Upper lobe of left lung (tissue), 6 donors: Measurements from ENCODE around the gene CAPN3. TPM values are rescaled to one million over a fixed set of nuclear protein-coding genes. Genes with fewer than 3 reads are reported as not detected.

ENCODE experiments used
- ATAC-seq, 2 donors: fragments of 200-7000 bp; cut with Tn5 transposase; one replicate each; pipeline ENCODE4 v1.9.1; 2022; ENCODE audit warnings: mild to moderate bottlenecking in 2 of 2, moderate library complexity in 2 of 2; ENCODE audit not compliant: low FRiP score in 2 of 2
- DNase-seq, 2 donors: peaks; one replicate each; pipeline ENCODE4 v3.0.0-alpha.2; 2019 to 2020
- H3K27ac ChIP-seq, 4 donors: fragments of 200-600 bp; sonication (generic); one replicate each; pipeline ENCODE4 v1.5.1; 2016 to 2019
- H3K27me3 ChIP-seq, 4 donors: fragments of 200-600 bp; sonication (generic); one replicate each; pipeline ENCODE4 v1.5.1; 2017 to 2019
- H3K36me3 ChIP-seq, 4 donors: fragments of 200-600 bp; sonication (generic); one replicate each; pipeline ENCODE4 v1.5.1; 2016 to 2019
- H3K4me1 ChIP-seq, 4 donors: fragments of 200-600 bp; sonication (generic); one replicate each; pipeline ENCODE4 v1.5.1; 2018 to 2019
- H3K4me3 ChIP-seq, 4 donors: fragments of 200-600 bp; sonication (generic); one replicate each; pipeline ENCODE4 v1.5.1; 2017 to 2019; ENCODE audit warnings: mild to moderate bottlenecking in 2 of 4, moderate library complexity in 1 of 4
- H3K9me3 ChIP-seq, 4 donors: fragments of 200-600 bp; sonication (generic); one replicate each; pipeline ENCODE4 v1.5.1; 2018 to 2019
- CTCF ChIP-seq, 6 experiments: fragments of 450-650 bp in 4 of 6; fragments of 200-600 bp in 2 of 6; sonication (generic) in 2 of 6; IDR thresholded peaks; one replicate each; pipeline ENCODE4 v1.5.1; 2016 to 2019; ENCODE audit warnings: antibody characterized with exemption in 6 of 6
- EP300 ChIP-seq, 4 donors: sonication (generic); formaldehyde crosslinking; IDR thresholded peaks; one replicate each; pipeline ENCODE4 v1.5.1; 2017; ENCODE audit warnings: antibody characterized with exemption in 4 of 4, control low read depth in 2 of 4
- POLR2A ChIP-seq, 4 donors: fragments of 450-650 bp; IDR thresholded peaks; one replicate each; pipeline ENCODE4 v1.5.1; 2016 to 2017; ENCODE audit warnings: antibody characterized with exemption in 4 of 4, mild to moderate bottlenecking in 2 of 4
- POLR2AphosphoS5 ChIP-seq, 2 donors: sonication (generic); formaldehyde crosslinking; IDR thresholded peaks; one replicate each; pipeline ENCODE4 v1.5.1; 2017; ENCODE audit warnings: antibody characterized with exemption in 2 of 2
- WGBS, 2 donors: methylation state at CpG; one replicate each; pipeline ENCODE4 v1.1.5; 2017 to 2018; 5-methylcytosine and 5-hydroxymethylcytosine counted together
- total RNA-seq, 6 donors: library from RNA; depleted of rRNA in 4 of 6; stranded (reverse); fragments of >200 nt in 4 of 6; gene quantifications; one replicate each; pipeline versions ENCODE4 v1.1.0 to v1.2.1, GENCODE V29; 2016 to 2021
- donor health status: DM: no; HTN: no; CAD: no; lungs with moderate emphysema.
- donor health status: DM: no; HTN: yes; CAD: no; lungs with severe emphysema.

The CAPN3 gene
- total RNA-seq, 6 donors from 2014 or later, result 24.0 to 369 (median 54.3) TPM

GRCh38 chr15:42427429-42428223 lies 68.3 kb downstream of the CAPN3 start:
- H3K4me1 ChIP-seq, result no peaks in the 10 kb centered on the region
- peaks cover 29 to 100% (median 88%) of the 10 kb centered on the region in 4 donors for H3K36me3 ChIP-seq
- no peak overlapping the region for H3K27ac ChIP-seq
- 90 to 95% methylated on average over 7 of the region's 7 CpGs for WGBS, 2 donors
- H3K4me3 ChIP-seq, result no peak overlapping the region
- DNase-seq (no peak), ATAC-seq (peak in 1 of 2 donors; percentile 89)
- TF ChIP-seq POLR2AphosphoS5 (IDR thresholded peaks at IDR 0.05) (no peak), CTCF (IDR thresholded peaks at IDR 0.05) (no peak), POLR2A (IDR thresholded peaks at IDR 0.05) (no peak), EP300 (IDR thresholded peaks at IDR 0.05) (no peak)
- no peaks in the 10 kb centered on the region for H3K9me3 ChIP-seq
- no peaks in the 10 kb centered on the region for H3K27me3 ChIP-seq

GRCh38 chr15:42444415-42445063 lies 85.2 kb downstream of the CAPN3 start:
- no peak overlapping the region for H3K27ac ChIP-seq
- peaks cover 27 to 93% (median 52%) of the 10 kb centered on the region in 4 donors for H3K36me3 ChIP-seq
- 85 to 94% methylated on average over 5 of the region's 5 CpGs for WGBS, 2 donors

GRCh38 chr15:42445551-42445950 lies 86.2 kb downstream of the CAPN3 start:
- Histone ChIP-seq H3K36me3 (peaks cover 27 to 94% (median 56%) of the 10 kb centered on the region in 4 donors), H3K4me3 (no peak overlapping the region), H3K9me3 (no peaks in the 10 kb centered on the region), H3K4me1 (peaks cover 0 to 13% (median 5%) of the 10 kb centered on the region in 4 donors), H3K27me3 (no peaks in the 10 kb centered on the region), H3K27ac (no peak overlapping the region)
- ATAC-seq, result no peak
- DNase-seq, result no peak
- TF ChIP-seq POLR2AphosphoS5 (IDR thresholded peaks at IDR 0.05), result no peak
- no peak for TF ChIP-seq EP300 (IDR thresholded peaks at IDR 0.05)
- TF ChIP-seq CTCF (IDR thresholded peaks at IDR 0.05), result no peak

More at GRCh38 chr15:42444415-42445063, 85.2 kb downstream of the CAPN3 start:
- peaks cover 0 to 7% (median 1%) of the 10 kb centered on the region in 4 donors for H3K4me1 ChIP-seq
- no peak overlapping the region for H3K4me3 ChIP-seq
- H3K27me3 ChIP-seq, result no peaks in the 10 kb centered on the region
- no peak for TF ChIP-seq POLR2A (IDR thresholded peaks at IDR 0.05)
- TF ChIP-seq CTCF (IDR thresholded peaks at IDR 0.05), result no peak
- no peak for TF ChIP-seq EP300 (IDR thresholded peaks at IDR 0.05)
- TF ChIP-seq POLR2AphosphoS5 (IDR thresholded peaks at IDR 0.05), result no peak
- no peak for DNase-seq
- no peak for ATAC-seq
- H3K9me3 ChIP-seq, result no peaks in the 10 kb centered on the region

GRCh38 chr15:42447599-42447998 lies 88.3 kb downstream of the CAPN3 start:
- 93% methylated on average over 2 of the region's 2 CpGs for WGBS, 2 donors
- Histone ChIP-seq H3K27ac (no peak overlapping the region), H3K9me3 (no peaks in the 10 kb centered on the region), H3K4me1 (peaks cover 0 to 22% (median 8%) of the 10 kb centered on the region in 4 donors), H3K27me3 (no peaks in the 10 kb centered on the region), H3K36me3 (peaks cover 21 to 89% (median 58%) of the 10 kb centered on the region in 4 donors), H3K4me3 (no peak overlapping the region)
- DNase-seq (no peak), ATAC-seq (no peak)
- TF ChIP-seq CTCF (IDR thresholded peaks at IDR 0.05), result no peak
- TF ChIP-seq POLR2AphosphoS5 (IDR thresholded peaks at IDR 0.05), result no peak
- TF ChIP-seq EP300 (IDR thresholded peaks at IDR 0.05), result no peak
- no peak for TF ChIP-seq POLR2A (IDR thresholded peaks at IDR 0.05)
